HepG2 (cell line): ENCODE data around the gene MAST1. TPM values are rescaled to one million over a fixed set of nuclear protein-coding genes. Genes with fewer than 3 reads are reported as not detected.

Experiments
- ATRX ChIP-seq: sonication (generic); formaldehyde crosslinking; IDR thresholded peaks from 2 replicates; pipeline ENCODE4 v1.4.0; 2020; ENCODE audit warnings: missing genetic modification reagents, borderline replicate concordance
- CHD2 ChIP-seq: IDR thresholded peaks from 2 replicates; pipeline ENCODE4 v1.6.1; 2011; ENCODE audit warnings: low read depth, low read length, improper control_type of control experiment
- EEA1 ChIP-seq: sonication (generic); formaldehyde crosslinking; IDR thresholded peaks from 2 replicates; pipeline ENCODE4 v1.5.1; 2020; ENCODE audit warnings: mild to moderate bottlenecking, missing genetic modification reagents, borderline replicate concordance
- GABPB1 ChIP-seq: IDR thresholded peaks from 2 replicates; pipeline ENCODE4 v1.6.1; 2016; ENCODE audit warnings: mild to moderate bottlenecking, missing genetic modification reagents, moderate library complexity, missing compliant biosample characterization
- HMG20B ChIP-seq: conservative IDR thresholded peaks from 2 replicates; pipeline ENCODE4 v1.6.1; 2016; ENCODE audit warnings: missing genetic modification reagents, missing compliant biosample characterization
- ISL2 ChIP-seq: sonication (generic); formaldehyde crosslinking; IDR thresholded peaks from 2 replicates; pipeline ENCODE4 v1.5.0; 2020; ENCODE audit warnings: missing genetic modification reagents
- JUN ChIP-seq: sonication (generic); formaldehyde crosslinking; IDR thresholded peaks from 2 replicates; pipeline ENCODE4 v1.4.0; 2020; ENCODE audit warnings: mild to moderate bottlenecking, missing genetic modification reagents
- KLF15 ChIP-seq: sonication (generic); formaldehyde crosslinking; IDR thresholded peaks from 2 replicates; pipeline ENCODE4 v1.8.1; 2023; ENCODE audit warnings: borderline replicate concordance, mild to moderate bottlenecking, inconsistent platforms, missing genetic modification reagents, mixed read lengths
- MIXL1 ChIP-seq: IDR thresholded peaks from 2 replicates; pipeline ENCODE4 v1.6.1; 2016
- NBN ChIP-seq: fragments of 450-650 bp; conservative IDR thresholded peaks from 2 replicates; pipeline ENCODE4 v1.6.1; 2017
- PRMT3 ChIP-seq: sonication (generic); formaldehyde crosslinking; IDR thresholded peaks from 2 replicates; pipeline ENCODE4 v1.8.1; 2022; ENCODE audit warnings: low read depth, mild to moderate bottlenecking, moderate library complexity, missing genetic modification reagents, borderline replicate concordance
- PRPF4 ChIP-seq: fragments of 200-400 bp; formaldehyde crosslinking; IDR thresholded peaks from 2 replicates; pipeline ENCODE4 v1.6.1; 2016; ENCODE audit warnings: low read length, low read depth; ENCODE audit not compliant: poor library complexity, severe bottlenecking
- SALL2 ChIP-seq: sonication (generic); formaldehyde crosslinking; IDR thresholded peaks from 2 replicates; pipeline ENCODE4 v1.8.1; 2023; ENCODE audit warnings: mild to moderate bottlenecking, missing genetic modification reagents, inconsistent platforms
- SNAPC2 ChIP-seq: sonication (generic); formaldehyde crosslinking; IDR thresholded peaks from 2 replicates; pipeline ENCODE4 v1.8.1; 2022; ENCODE audit warnings: mild to moderate bottlenecking, missing genetic modification reagents
- STAG1 ChIP-seq: sonication (generic); formaldehyde crosslinking; IDR thresholded peaks from 2 replicates; pipeline ENCODE4 v1.4.0; 2020; ENCODE audit warnings: missing genetic modification reagents
- TOPORS ChIP-seq: sonication (generic); formaldehyde crosslinking; IDR thresholded peaks from 2 replicates; pipeline ENCODE4 v1.8.0; 2023; ENCODE audit warnings: mild to moderate bottlenecking, missing genetic modification reagents
- ZFX ChIP-seq: sonication (generic); formaldehyde crosslinking; IDR thresholded peaks from 2 replicates; pipeline ENCODE4 v1.4.0; 2020; ENCODE audit warnings: mild to moderate bottlenecking, low read depth, missing genetic modification reagents, moderate library complexity
- ZNF180 ChIP-seq: sonication (generic); formaldehyde crosslinking; IDR thresholded peaks from 2 replicates; pipeline ENCODE4 v1.4.0; 2020; ENCODE audit warnings: low read depth, missing genetic modification reagents, borderline replicate concordance
- ZNF335 ChIP-seq: sonication (generic); formaldehyde crosslinking; IDR thresholded peaks from 2 replicates; pipeline ENCODE4 v1.4.0; 2020; ENCODE audit warnings: missing genetic modification reagents
- ZNF337 ChIP-seq: sonication (generic); formaldehyde crosslinking; IDR thresholded peaks from 2 replicates; pipeline ENCODE4 v1.5.1; 2020; ENCODE audit warnings: missing genetic modification reagents, low read depth, mild to moderate bottlenecking, borderline replicate concordance
- ZNF354B ChIP-seq: sonication (generic); formaldehyde crosslinking; IDR thresholded peaks from 2 replicates; pipeline ENCODE4 v1.8.0; 2022; ENCODE audit warnings: mild to moderate bottlenecking, missing genetic modification reagents
- ZNF484 ChIP-seq: sonication (generic); formaldehyde crosslinking; IDR thresholded peaks from 2 replicates; pipeline ENCODE4 v1.5.1; 2020; ENCODE audit warnings: mild to moderate bottlenecking, low read depth, missing genetic modification reagents, borderline replicate concordance
- ZNF644 ChIP-seq: IDR thresholded peaks from 2 replicates; pipeline ENCODE4 v1.6.1; 2016; ENCODE audit warnings: low read depth
- ZNF660 ChIP-seq: sonication (generic); formaldehyde crosslinking; IDR thresholded peaks from 2 replicates; pipeline ENCODE4 v1.5.1; 2020; ENCODE audit warnings: mild to moderate bottlenecking, low read depth, missing genetic modification reagents, borderline replicate concordance
- ZNF878 ChIP-seq: sonication (generic); formaldehyde crosslinking; IDR thresholded peaks from 2 replicates; pipeline ENCODE4 v1.8.1; 2023; ENCODE audit warnings: mild to moderate bottlenecking, missing genetic modification reagents, moderate library complexity
- ZSCAN25 ChIP-seq: sonication (generic); formaldehyde crosslinking; IDR thresholded peaks from 2 replicates; pipeline ENCODE4 v1.8.0; 2022; ENCODE audit warnings: mild to moderate bottlenecking, missing genetic modification reagents
- ZSCAN30 ChIP-seq: sonication (generic); formaldehyde crosslinking; IDR thresholded peaks from 2 replicates; pipeline ENCODE4 v1.5.0; 2020; ENCODE audit warnings: mild to moderate bottlenecking, missing genetic modification reagents
- polyA plus RNA-seq, 8 experiments: library from polyadenylated mRNA; depleted of rRNA in 3 of 8; stranded (reverse) in 7 of 8; unstranded in 1 of 8; fragments of >200 nt; fragmentation: Illumina TruSeq in 4 of 8; extraction: Trizol in 4 of 8; gene quantifications; 2 replicates each; pipeline versions ENCODE4 v1.2.1 to v1.2.3, GENCODE V29; 2011 to 2016; ENCODE audit warnings: low read depth in 4 of 8, missing spikeins in 1 of 8, mixed read lengths in 1 of 8; ENCODE audit not compliant: insufficient read depth in 1 of 8
- total RNA-seq, 5 experiments: library from RNA; depleted of rRNA; stranded (reverse); fragments of >200 nt; fragmentation: Illumina TruSeq; extraction: Trizol; gene quantifications; 2 replicates each; pipeline ENCODE4 v1.2.3, GENCODE V29; 2016; ENCODE audit warnings: low read depth in 1 of 5
- TF ChIP-seq, protein P1 (sequence below): sonication (generic); formaldehyde crosslinking; IDR thresholded peaks from 2 replicates; pipeline ENCODE4 v1.5.0; 2020; ENCODE audit warnings: missing genetic modification reagents, mild to moderate bottlenecking, borderline replicate concordance
- TF ChIP-seq, protein P2 (sequence below): sonication (generic); formaldehyde crosslinking; IDR thresholded peaks from 2 replicates; pipeline ENCODE4 v1.9.0; 2021; ENCODE audit warnings: missing genetic modification reagents, mild to moderate bottlenecking, borderline replicate concordance
- TF ChIP-seq, protein P3 (sequence below): sonication (generic); formaldehyde crosslinking; conservative IDR thresholded peaks from 2 replicates; pipeline ENCODE4 v1.4.0; 2020; ENCODE audit warnings: missing genetic modification reagents

MAST1 gene
- total and polyA plus RNA-seq, 2 of the 13 experiments (the other 11 are each of a cell fraction or from before 2014, with no cell fraction given), result 0.73 to 4.7 TPM

DNA sequence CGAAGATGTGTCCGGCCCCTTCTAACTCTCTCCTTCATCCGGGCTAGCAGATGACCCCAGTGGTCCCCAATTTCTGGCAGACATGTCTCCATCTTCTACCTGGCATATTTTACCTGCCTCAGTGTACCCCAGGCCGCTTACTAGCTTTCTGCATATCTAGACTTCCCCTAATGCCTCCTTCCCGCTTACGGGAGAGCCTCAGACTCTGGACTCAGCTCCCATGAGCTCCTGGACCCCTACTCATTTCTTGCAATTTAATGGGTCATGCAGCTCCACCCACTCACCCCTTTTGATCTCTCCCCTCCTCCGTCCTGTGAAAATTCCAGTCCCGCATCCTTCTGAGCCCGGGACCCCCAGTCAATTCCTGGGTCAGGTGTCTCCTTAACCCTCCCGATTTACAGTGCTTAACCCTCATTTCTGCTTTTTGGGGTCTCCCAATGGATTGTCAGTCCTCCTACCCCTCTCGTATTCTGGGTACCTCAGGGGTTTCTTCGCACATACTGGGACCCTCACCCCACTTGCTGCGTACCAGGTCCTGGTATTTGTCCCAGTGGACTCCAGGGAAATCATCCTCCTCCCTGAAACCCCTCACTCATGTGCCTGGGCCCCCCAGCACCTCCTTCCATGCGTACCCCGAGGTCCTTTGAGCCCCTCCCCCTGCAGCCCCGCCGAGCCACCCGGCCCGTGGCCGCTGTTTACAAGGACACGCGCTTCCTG, 47.5 kb upstream of the MAST1 start (continued):
- TF ChIP-seq EEA1 (no peak), SNAPC2 (0 out of 2 replicates have a peak, but pooled peaks have one; percentile 64), ZNF354B (CRISPR knock-in tag) (no peak), KLF15 (no peak), SALL2 (CRISPR knock-in tag) (no peak), ZNF335 (CRISPR knock-in tag) (no peak; the same call in 1 of the 2 replicates), STAG1 (CRISPR knock-in tag) (no peak), ZNF660 (no peak), ZNF484 (CRISPR knock-in tag) (no peak), PRMT3 (CRISPR knock-in tag) (0 out of 2 replicates have a peak, but pooled peaks have one; percentile 67), PRPF4 (no peak), ZSCAN30 (CRISPR knock-in tag) (no peak), ZSCAN25 (CRISPR knock-in tag) (no peak), HMG20B (CRISPR knock-in tag) (no peak), ZNF644 (CRISPR knock-in tag) (no peak), ZNF337 (CRISPR knock-in tag) (no peak), ZFX (no peak), ISL2 (CRISPR knock-in tag) (no peak), JUN (CRISPR knock-in tag) (no peak), MIXL1 (CRISPR knock-in tag) (no peak), ZNF180 (no peak), ATRX (no peak), TOPORS (CRISPR knock-in tag) (peak; percentile 73; the same call in 1 of the 2 replicates), CHD2 (no peak), NBN (no peak), GABPB1 (CRISPR knock-in tag) (no peak), ZNF878 (CRISPR knock-in tag) (peak; percentile 88; the same call in 1 of the 2 replicates)
- TF ChIP-seq, protein P1, sequence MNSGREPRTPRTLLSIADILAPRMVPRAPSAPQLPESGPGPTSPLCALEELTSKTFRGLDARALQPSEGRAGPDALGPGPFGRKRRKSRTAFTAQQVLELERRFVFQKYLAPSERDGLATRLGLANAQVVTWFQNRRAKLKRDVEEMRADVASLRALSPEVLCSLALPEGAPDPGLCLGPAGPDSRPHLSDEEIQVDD (CRISPR knock-in tag), result no peak
- TF ChIP-seq, protein P2, sequence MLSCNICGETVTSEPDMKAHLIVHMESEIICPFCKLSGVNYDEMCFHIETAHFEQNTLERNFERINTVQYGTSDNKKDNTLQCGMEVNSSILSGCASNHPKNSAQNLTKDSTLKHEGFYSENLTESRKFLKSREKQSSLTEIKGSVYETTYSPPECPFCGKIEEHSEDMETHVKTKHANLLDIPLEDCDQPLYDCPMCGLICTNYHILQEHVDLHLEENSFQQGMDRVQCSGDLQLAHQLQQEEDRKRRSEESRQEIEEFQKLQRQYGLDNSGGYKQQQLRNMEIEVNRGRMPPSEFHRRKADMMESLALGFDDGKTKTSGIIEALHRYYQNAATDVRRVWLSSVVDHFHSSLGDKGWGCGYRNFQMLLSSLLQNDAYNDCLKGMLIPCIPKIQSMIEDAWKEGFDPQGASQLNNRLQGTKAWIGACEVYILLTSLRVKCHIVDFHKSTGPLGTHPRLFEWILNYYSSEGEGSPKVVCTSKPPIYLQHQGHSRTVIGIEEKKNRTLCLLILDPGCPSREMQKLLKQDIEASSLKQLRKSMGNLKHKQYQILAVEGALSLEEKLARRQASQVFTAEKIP (CRISPR knock-in tag), result no peak
- TF ChIP-seq, protein P3, sequence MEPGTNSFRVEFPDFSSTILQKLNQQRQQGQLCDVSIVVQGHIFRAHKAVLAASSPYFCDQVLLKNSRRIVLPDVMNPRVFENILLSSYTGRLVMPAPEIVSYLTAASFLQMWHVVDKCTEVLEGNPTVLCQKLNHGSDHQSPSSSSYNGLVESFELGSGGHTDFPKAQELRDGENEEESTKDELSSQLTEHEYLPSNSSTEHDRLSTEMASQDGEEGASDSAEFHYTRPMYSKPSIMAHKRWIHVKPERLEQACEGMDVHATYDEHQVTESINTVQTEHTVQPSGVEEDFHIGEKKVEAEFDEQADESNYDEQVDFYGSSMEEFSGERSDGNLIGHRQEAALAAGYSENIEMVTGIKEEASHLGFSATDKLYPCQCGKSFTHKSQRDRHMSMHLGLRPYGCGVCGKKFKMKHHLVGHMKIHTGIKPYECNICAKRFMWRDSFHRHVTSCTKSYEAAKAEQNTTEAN (CRISPR knock-in tag), result no peak
